ENCODE results near the gene GNB1L.

GNB1L gene

GRCh38 chr22:19766511-19767426 is 87.9 kb downstream of the GNB1L start:
- Histone ChIP-seq H3K4me3 (ENCODE audit: low read length in 2 of 2) (peak overlapping the region in 1 of 2 donors; percentile 44), H3K36me3 (ENCODE audit: control insufficient read depth in 2 of 2, insufficient read depth in 2 of 2, low read length in 2 of 2) (no peaks in the 10 kb centered on the region), H3K27ac (ENCODE audit: low read length) (no peak overlapping the region), H3K27me3 (ENCODE audit: control insufficient read depth in 1 of 2, insufficient read depth in 2 of 2, low read length in 2 of 2) (peaks cover 67 to 86% of the 10 kb centered on the region in 2 donors), H3K9ac (ENCODE audit: low read length in 2 of 2) (no peak overlapping the region), H3K4me1 (ENCODE audit: control insufficient read depth, insufficient read depth, low read length) (peaks cover 10% of the 10 kb centered on the region), H3K9me3 (ENCODE audit: control insufficient read depth in 2 of 2, low read length in 2 of 2) (no peaks in the 10 kb centered on the region)

GRCh38 chr22:19766240-19766510 is 88.5 kb downstream of the GNB1L start:
- Histone ChIP-seq H3K27me3 (ENCODE audit: control insufficient read depth in 1 of 2, insufficient read depth in 2 of 2, low read length in 2 of 2) (peaks cover 66 to 87% of the 10 kb centered on the region in 2 donors), H3K4me1 (ENCODE audit: control insufficient read depth, insufficient read depth, low read length) (peaks cover 10% of the 10 kb centered on the region), H3K36me3 (ENCODE audit: control insufficient read depth in 2 of 2, insufficient read depth in 2 of 2, low read length in 2 of 2) (no peaks in the 10 kb centered on the region), H3K9me3 (ENCODE audit: control insufficient read depth in 2 of 2, low read length in 2 of 2) (no peaks in the 10 kb centered on the region), H3K4me3 (ENCODE audit: low read length in 2 of 2) (peak overlapping the region in 1 of 2 donors; percentile 44), H3K27ac (ENCODE audit: low read length) (no peak overlapping the region), H3K9ac (ENCODE audit: low read length in 2 of 2) (no peak overlapping the region)

- Histone ChIP-seq H3K27me3 (ENCODE audit: control insufficient read depth in 1 of 2, insufficient read depth in 2 of 2, low read length in 2 of 2) (peaks cover 66 to 84% of the 10 kb centered on the region in 2 donors), H3K9me3 (ENCODE audit: control insufficient read depth in 2 of 2, low read length in 2 of 2) (no peaks in the 10 kb centered on the region), H3K9ac (ENCODE audit: low read length in 2 of 2) (no peak overlapping the region), H3K27ac (ENCODE audit: low read length) (no peak overlapping the region), H3K4me3 (ENCODE audit: low read length in 2 of 2) (peak overlapping the region in 1 of 2 donors; percentile 8), H3K36me3 (ENCODE audit: control insufficient read depth in 2 of 2, insufficient read depth in 2 of 2, low read length in 2 of 2) (no peaks in the 10 kb centered on the region), H3K4me1 (ENCODE audit: control insufficient read depth, insufficient read depth, low read length) (peaks cover 13% of the 10 kb centered on the region)
Observed at GRCh38 chr22:19765477-19766239, 89.0 kb downstream of the GNB1L start.

GRCh38 chr22:19764636-19765476 is 89.8 kb downstream of the GNB1L start:
- Histone ChIP-seq H3K27me3 (ENCODE audit: control insufficient read depth in 1 of 2, insufficient read depth in 2 of 2, low read length in 2 of 2) (peaks cover 59 to 77% of the 10 kb centered on the region in 2 donors), H3K27ac (ENCODE audit: low read length) (no peak overlapping the region), H3K9ac (ENCODE audit: low read length in 2 of 2) (no peak overlapping the region), H3K4me1 (ENCODE audit: control insufficient read depth, insufficient read depth, low read length) (peaks cover 13% of the 10 kb centered on the region), H3K9me3 (ENCODE audit: control insufficient read depth in 2 of 2, low read length in 2 of 2) (no peaks in the 10 kb centered on the region), H3K4me3 (ENCODE audit: low read length in 2 of 2) (no peak overlapping the region), H3K36me3 (ENCODE audit: control insufficient read depth in 2 of 2, insufficient read depth in 2 of 2, low read length in 2 of 2) (no peaks in the 10 kb centered on the region)

- Histone ChIP-seq H3K36me3 (ENCODE audit: control insufficient read depth in 2 of 2, insufficient read depth in 2 of 2, low read length in 2 of 2) (no peaks in the 10 kb centered on the region), H3K27ac (ENCODE audit: low read length) (no peak overlapping the region), H3K9me3 (ENCODE audit: control insufficient read depth in 2 of 2, low read length in 2 of 2) (no peaks in the 10 kb centered on the region), H3K4me3 (ENCODE audit: low read length in 2 of 2) (no peak overlapping the region), H3K9ac (ENCODE audit: low read length in 2 of 2) (no peak overlapping the region), H3K4me1 (ENCODE audit: control insufficient read depth, insufficient read depth, low read length) (peaks cover 17% of the 10 kb centered on the region), H3K27me3 (ENCODE audit: control insufficient read depth in 1 of 2, insufficient read depth in 2 of 2, low read length in 2 of 2) (peaks cover 59 to 81% of the 10 kb centered on the region in 2 donors)
Observed at GRCh38 chr22:19764299-19764593, 90.4 kb downstream of the GNB1L start.

GRCh38 chr22:19763458-19764298 is 91.0 kb downstream of the GNB1L start:
- H3K9me3 ChIP-seq (ENCODE audit: control insufficient read depth in 2 of 2, low read length in 2 of 2) = no peaks in the 10 kb centered on the region
- H3K27me3 ChIP-seq (ENCODE audit: control insufficient read depth in 1 of 2, insufficient read depth in 2 of 2, low read length in 2 of 2) = peaks cover 61 to 84% of the 10 kb centered on the region in 2 donors
- no peak overlapping the region for H3K27ac ChIP-seq (ENCODE audit: low read length)
- H3K36me3 ChIP-seq (ENCODE audit: control insufficient read depth in 2 of 2, insufficient read depth in 2 of 2, low read length in 2 of 2) = no peaks in the 10 kb centered on the region
- no peak overlapping the region for H3K9ac ChIP-seq (ENCODE audit: low read length in 2 of 2)
- no peak overlapping the region for H3K4me3 ChIP-seq (ENCODE audit: low read length in 2 of 2)
- H3K4me1 ChIP-seq (ENCODE audit: control insufficient read depth, insufficient read depth, low read length) = peaks cover 19% of the 10 kb centered on the region

- no peak overlapping the region for H3K9ac ChIP-seq (ENCODE audit: low read length in 2 of 2)
- H3K27ac ChIP-seq (ENCODE audit: low read length) = no peak overlapping the region
- H3K4me1 ChIP-seq (ENCODE audit: control insufficient read depth, insufficient read depth, low read length) = peaks cover 19% of the 10 kb centered on the region
- no peaks in the 10 kb centered on the region for H3K9me3 ChIP-seq (ENCODE audit: control insufficient read depth in 2 of 2, low read length in 2 of 2)
- H3K27me3 ChIP-seq (ENCODE audit: control insufficient read depth in 1 of 2, insufficient read depth in 2 of 2, low read length in 2 of 2) = peaks cover 58 to 85% of the 10 kb centered on the region in 2 donors
- H3K4me3 ChIP-seq (ENCODE audit: low read length in 2 of 2) = no peak overlapping the region
- H3K36me3 ChIP-seq (ENCODE audit: control insufficient read depth in 2 of 2, insufficient read depth in 2 of 2, low read length in 2 of 2) = no peaks in the 10 kb centered on the region
Observed at GRCh38 chr22:19762568-19763457, 91.9 kb downstream of the GNB1L start.

- Histone ChIP-seq H3K9ac (ENCODE audit: low read length in 2 of 2) (no peak overlapping the region), H3K4me3 (ENCODE audit: low read length in 2 of 2) (no peak overlapping the region), H3K27ac (ENCODE audit: low read length) (no peak overlapping the region), H3K36me3 (ENCODE audit: control insufficient read depth in 2 of 2, insufficient read depth in 2 of 2, low read length in 2 of 2) (no peaks in the 10 kb centered on the region), H3K9me3 (ENCODE audit: control insufficient read depth in 2 of 2, low read length in 2 of 2) (no peaks in the 10 kb centered on the region), H3K27me3 (ENCODE audit: control insufficient read depth in 1 of 2, insufficient read depth in 2 of 2, low read length in 2 of 2) (peaks cover 50 to 85% of the 10 kb centered on the region in 2 donors), H3K4me1 (ENCODE audit: control insufficient read depth, insufficient read depth, low read length) (peaks cover 20% of the 10 kb centered on the region)
Observed at GRCh38 chr22:19761725-19762567, 92.7 kb downstream of the GNB1L start.

Data from stomach smooth muscle (tissue), 2 donors.